ENCODE data around the gene ZNF217.
"Not testable (repeated sequence)": the region's sequence is repeated elsewhere in the genome, so short reads cannot be mapped to it uniquely, and the experiment has no call there.

DNA sequence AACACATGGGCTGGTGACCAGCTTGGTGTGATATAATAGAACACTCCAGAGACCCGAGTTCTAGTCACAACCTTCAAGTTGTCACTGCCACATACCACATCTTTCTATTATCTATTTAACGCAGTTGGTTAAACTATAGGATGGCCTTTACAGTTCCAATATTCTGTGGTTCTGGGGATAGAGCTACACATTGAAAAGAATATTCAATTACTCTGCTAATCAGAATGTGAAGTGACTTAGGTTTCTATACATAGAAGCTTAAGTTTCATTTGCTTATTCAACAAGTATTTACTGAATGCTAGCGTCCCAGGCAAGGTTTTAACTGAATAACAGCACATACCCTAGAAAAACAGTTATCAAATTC, 9.1 kb downstream of the ZNF217 start:
- TF ChIP-seq, protein P1, sequence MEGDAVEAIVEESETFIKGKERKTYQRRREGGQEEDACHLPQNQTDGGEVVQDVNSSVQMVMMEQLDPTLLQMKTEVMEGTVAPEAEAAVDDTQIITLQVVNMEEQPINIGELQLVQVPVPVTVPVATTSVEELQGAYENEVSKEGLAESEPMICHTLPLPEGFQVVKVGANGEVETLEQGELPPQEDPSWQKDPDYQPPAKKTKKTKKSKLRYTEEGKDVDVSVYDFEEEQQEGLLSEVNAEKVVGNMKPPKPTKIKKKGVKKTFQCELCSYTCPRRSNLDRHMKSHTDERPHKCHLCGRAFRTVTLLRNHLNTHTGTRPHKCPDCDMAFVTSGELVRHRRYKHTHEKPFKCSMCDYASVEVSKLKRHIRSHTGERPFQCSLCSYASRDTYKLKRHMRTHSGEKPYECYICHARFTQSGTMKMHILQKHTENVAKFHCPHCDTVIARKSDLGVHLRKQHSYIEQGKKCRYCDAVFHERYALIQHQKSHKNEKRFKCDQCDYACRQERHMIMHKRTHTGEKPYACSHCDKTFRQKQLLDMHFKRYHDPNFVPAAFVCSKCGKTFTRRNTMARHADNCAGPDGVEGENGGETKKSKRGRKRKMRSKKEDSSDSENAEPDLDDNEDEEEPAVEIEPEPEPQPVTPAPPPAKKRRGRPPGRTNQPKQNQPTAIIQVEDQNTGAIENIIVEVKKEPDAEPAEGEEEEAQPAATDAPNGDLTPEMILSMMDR (IDR thresholded peaks at IDR 0.05; ENCODE audit: insufficient read depth, low read length, poor library complexity, severe bottlenecking): not testable (repeated sequence)
- TF ChIP-seq EZH2phosphoT487 (conservative IDR thresholded peaks at IDR 0.05; ENCODE audit: low read length): not testable (repeated sequence)
